NT2/D1 (cell line): ENCODE results near the gene ANXA4.

Experiments
- DNase-seq: peaks from one replicate; pipeline ENCODE4 v3.0.0-alpha.2; 2011; ENCODE audit warnings: low read depth, low spot score
- H3K27me3 ChIP-seq: 2 replicates; pipeline ENCODE4 v1.6.0; 2011; ENCODE audit warnings: mild to moderate bottlenecking; ENCODE audit not compliant: insufficient read length, insufficient read depth
- H3K36me3 ChIP-seq: 2 replicates; pipeline ENCODE4 v1.6.1; 2011; ENCODE audit warnings: mild to moderate bottlenecking, low read length, mixed read lengths; ENCODE audit not compliant: insufficient read depth, insufficient read length
- H3K4me1 ChIP-seq: 2 replicates; pipeline ENCODE4 v1.5.1; 2011; ENCODE audit not compliant: insufficient read depth, insufficient read length
- H3K4me3 ChIP-seq: 2 replicates; pipeline ENCODE4 v1.5.1; 2011; ENCODE audit warnings: low read depth; ENCODE audit not compliant: insufficient read length
- H3K9ac ChIP-seq: 2 replicates; pipeline ENCODE4 v1.6.0; 2011; ENCODE audit warnings: low read depth; ENCODE audit not compliant: insufficient read length
- H3K9me3 ChIP-seq: 2 replicates; pipeline ENCODE4 v1.5.1; 2011; ENCODE audit warnings: mild to moderate bottlenecking, low read length; ENCODE audit not compliant: insufficient read depth
- SUZ12 ChIP-seq: IDR thresholded peaks from 2 replicates; pipeline ENCODE4 v1.6.1; 2011; ENCODE audit not compliant: insufficient read length, insufficient read depth; ENCODE audit errors: extremely low read depth
- YY1 ChIP-seq: IDR thresholded peaks from 2 replicates; pipeline ENCODE4 v1.6.1; 2011; ENCODE audit not compliant: insufficient read length, insufficient read depth
- ZNF274 ChIP-seq: IDR thresholded peaks from 2 replicates; pipeline ENCODE4 v1.6.1; 2011; ENCODE audit warnings: mild to moderate bottlenecking, low read depth, low read length

ANXA4 gene

DNA sequence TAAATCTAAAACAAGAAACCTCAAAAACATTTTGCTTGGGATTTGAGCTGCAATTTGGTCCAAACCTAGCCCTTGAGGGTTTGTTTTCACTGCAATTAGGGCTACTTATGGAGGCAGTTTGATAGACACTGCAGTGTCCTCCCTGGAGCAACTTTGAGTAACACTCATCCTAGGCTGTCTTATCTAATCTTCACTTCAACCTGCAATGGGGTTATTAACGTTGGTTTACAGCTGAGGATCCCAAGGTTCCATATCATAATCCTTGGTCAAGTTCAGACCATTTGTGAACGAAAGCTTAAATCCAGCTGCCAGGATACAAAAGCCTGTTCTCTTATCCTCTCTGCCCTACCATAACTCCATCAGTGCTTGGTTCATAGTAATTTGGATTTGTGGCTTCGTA lies 2.5 kb downstream of the ANXA4 start:
- peaks cover 1% of the 10 kb centered on the region for H3K4me1 ChIP-seq
- TF ChIP-seq SUZ12 (no peak), ZNF274 (no peak), YY1 (no peak)
- peaks cover 16% of the 10 kb centered on the region for H3K27me3 ChIP-seq
- no peaks in the 10 kb centered on the region for H3K36me3 ChIP-seq
- no peaks in the 10 kb centered on the region for H3K9me3 ChIP-seq
- no peak overlapping the region for H3K4me3 ChIP-seq
- no peak for DNase-seq
- H3K9ac ChIP-seq: no peak overlapping the region

DNA sequence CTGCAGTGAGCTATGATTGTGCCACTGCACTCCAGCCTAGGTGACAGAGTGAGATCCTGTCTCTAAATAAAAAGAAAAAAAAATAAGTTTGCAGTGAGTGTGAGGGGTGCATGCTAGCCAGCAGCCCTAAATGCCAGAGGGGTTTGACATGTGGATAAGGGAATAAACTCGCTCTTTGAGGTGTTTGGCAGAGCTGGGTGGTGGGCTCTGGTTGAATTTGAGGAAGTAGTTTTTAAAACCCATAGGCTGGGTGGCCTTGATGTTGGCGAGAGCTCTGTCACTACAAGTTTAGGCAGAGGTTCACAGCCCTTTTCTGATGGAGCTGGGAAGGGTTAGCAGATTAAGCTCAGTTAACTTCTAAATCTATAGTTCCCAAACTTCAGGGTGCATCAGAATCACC lies 3.1 kb downstream of the ANXA4 start:
- DNase-seq: no peak
- H3K4me1 ChIP-seq: peaks cover 1% of the 10 kb centered on the region
- no peak overlapping the region for H3K9ac ChIP-seq
- no peaks in the 10 kb centered on the region for H3K9me3 ChIP-seq
- no peaks in the 10 kb centered on the region for H3K36me3 ChIP-seq
- H3K4me3 ChIP-seq: no peak overlapping the region
- H3K27me3 ChIP-seq: peaks cover 16% of the 10 kb centered on the region
- TF ChIP-seq ZNF274 (no peak), SUZ12 (no peak), YY1 (no peak)

DNA sequence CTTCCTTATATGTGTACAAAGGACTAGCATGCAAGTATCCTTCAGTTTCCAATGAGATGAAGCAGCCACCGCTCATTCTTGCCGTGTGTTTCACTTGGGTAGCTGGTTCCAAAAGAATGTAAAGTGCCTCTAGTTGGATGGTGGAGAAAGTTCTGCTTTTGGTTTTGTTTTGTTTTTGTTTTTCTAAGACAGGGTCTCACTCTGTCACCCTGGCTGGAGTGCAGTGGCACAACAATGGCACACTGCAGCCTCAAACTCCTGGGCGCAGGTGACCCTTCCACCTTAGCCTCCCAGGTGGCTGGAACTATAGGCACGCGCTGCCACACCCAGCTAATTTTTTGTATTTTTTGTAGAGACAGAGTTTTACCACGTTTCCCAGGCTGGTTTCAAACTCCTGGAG lies 8.3 kb downstream of the ANXA4 start:
- TF ChIP-seq YY1 (no peak), SUZ12 (no peak)

DNA sequence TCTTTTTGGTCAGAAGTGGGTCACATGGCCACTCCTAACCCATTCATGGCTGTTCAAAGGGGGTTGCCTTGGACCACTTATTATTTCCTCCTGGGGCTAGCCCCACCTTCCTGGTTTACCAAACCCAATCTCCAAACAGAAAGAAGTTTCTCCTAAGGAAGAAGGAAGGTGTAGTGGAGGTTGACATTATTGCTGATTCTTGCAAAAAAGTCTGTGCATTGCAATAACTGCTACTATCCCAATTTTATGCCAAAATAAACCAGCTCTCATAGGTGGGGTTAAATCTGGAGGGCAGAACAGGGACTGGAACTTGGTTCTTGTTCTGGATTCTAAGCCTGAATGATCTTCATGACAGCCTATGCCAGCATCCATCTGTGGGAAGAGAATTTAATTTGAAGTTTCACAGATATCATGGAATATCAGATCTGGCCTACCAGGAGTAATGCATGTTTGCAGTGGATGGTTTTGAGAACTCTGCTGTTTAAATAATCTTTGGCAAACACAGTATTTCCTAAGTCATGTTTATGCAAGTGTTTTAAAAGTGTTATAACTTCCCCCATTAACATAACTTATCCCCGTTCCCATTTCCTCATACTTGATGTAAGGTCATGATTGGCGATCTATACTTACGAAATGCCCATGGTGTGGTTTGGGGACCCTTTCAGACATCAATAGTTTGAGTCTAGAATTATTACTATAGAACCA lies 11.9 kb downstream of the ANXA4 start:
- H3K9me3 ChIP-seq: no peaks in the 10 kb centered on the region
- H3K27me3 ChIP-seq: no peaks in the 10 kb centered on the region
- no peak overlapping the region for H3K9ac ChIP-seq
- TF ChIP-seq SUZ12 (no peak), YY1 (no peak), ZNF274 (no peak)
- DNase-seq: no peak
- no peaks in the 10 kb centered on the region for H3K36me3 ChIP-seq
- H3K4me3 ChIP-seq: no peak overlapping the region
- no peaks in the 10 kb centered on the region for H3K4me1 ChIP-seq

More for the DNA sequence above, 8.3 kb downstream of the ANXA4 start:
- no peak overlapping the region for H3K4me3 ChIP-seq
- H3K9ac ChIP-seq: no peak overlapping the region
- no peaks in the 10 kb centered on the region for H3K9me3 ChIP-seq
- no peaks in the 10 kb centered on the region for H3K27me3 ChIP-seq
- H3K36me3 ChIP-seq: no peaks in the 10 kb centered on the region
- no peaks in the 10 kb centered on the region for H3K4me1 ChIP-seq
- DNase-seq: no peak

DNA sequence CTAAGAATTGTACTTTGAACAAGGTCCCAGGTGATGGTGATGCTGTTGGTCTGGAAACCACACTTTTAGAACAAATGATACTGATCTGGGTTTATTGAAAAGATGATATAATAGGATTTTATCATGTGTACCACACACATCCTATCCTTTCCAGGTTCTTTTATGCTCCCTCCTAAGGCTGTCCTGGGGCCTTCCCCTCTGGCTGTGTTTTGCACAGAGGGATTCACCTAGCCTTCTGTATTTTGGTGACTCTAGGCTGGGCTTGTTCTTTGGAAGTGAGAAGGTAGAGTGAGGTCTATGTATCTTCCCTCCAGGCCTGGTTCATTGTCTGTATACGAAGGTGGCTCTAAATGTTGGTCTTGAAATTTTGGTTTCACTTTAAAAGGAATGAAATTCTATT lies 12.7 kb downstream of the ANXA4 start:
- H3K4me1 ChIP-seq: no peaks in the 10 kb centered on the region

DNA sequence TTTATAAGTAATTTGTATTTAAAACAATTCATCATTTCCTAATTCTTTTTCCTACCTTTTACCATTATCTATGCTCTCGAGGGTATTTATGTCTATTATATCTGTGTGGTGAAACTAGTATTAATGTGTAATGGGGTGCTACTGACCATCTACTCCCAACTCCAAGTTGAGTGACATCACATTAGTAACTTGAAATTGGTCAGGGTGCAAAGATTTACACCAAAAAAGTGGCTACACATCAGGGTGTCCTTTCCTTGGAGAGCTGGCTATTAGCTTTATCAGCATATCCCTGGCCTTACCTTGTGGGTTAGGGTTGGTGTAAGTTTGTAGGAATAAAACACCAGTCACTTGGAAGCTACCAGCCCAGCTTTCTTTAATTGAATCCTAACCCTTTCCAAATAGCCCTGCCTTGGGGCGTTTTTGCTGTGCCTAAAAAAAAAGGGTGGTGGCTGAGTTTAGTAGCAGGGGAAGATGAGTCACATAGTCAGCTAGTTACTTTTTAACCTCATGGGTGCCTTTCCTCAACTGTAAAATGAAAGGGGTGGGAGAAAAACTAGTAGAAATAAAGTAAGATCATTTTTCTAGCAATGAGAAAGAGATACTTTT lies 14.0 kb downstream of the ANXA4 start:
- Histone ChIP-seq H3K27me3 (no peaks in the 10 kb centered on the region), H3K36me3 (no peaks in the 10 kb centered on the region), H3K9ac (no peak overlapping the region), H3K9me3 (no peaks in the 10 kb centered on the region), H3K4me3 (no peak overlapping the region), H3K4me1 (no peaks in the 10 kb centered on the region)
- TF ChIP-seq YY1 (no peak), ZNF274 (no peak), SUZ12 (no peak)
- DNase-seq: no peak

More for the DNA sequence above, 12.7 kb downstream of the ANXA4 start:
- Histone ChIP-seq H3K9ac (no peak overlapping the region), H3K9me3 (no peaks in the 10 kb centered on the region), H3K27me3 (no peaks in the 10 kb centered on the region), H3K36me3 (no peaks in the 10 kb centered on the region), H3K4me3 (no peak overlapping the region)
- TF ChIP-seq SUZ12 (no peak), YY1 (no peak), ZNF274 (no peak)
- DNase-seq: no peak

DNA sequence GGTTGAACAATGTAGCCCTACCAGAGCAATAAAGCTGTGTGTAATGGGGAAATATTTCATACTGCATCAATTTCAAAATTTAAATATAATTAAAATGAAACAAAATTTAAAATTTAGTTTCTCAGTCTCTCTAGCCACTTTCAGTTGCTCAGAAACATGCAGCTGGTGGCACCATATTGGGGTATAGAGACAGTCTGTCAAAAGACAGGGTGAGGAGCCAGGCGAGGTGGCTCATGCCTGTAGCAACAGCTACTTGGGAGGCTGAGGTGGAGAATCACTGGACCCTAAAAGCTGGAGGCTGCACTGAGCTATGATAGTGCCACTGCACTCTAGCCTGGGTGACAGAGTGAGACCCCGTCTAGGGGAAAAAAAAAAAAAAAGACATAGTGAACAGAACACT lies 20.1 kb downstream of the ANXA4 start:
- TF ChIP-seq SUZ12 (no peak), YY1 (no peak), ZNF274 (no peak)
- Histone ChIP-seq H3K36me3 (no peaks in the 10 kb centered on the region), H3K27me3 (no peaks in the 10 kb centered on the region), H3K4me1 (no peaks in the 10 kb centered on the region), H3K4me3 (no peak overlapping the region), H3K9ac (no peak overlapping the region), H3K9me3 (no peaks in the 10 kb centered on the region)
- DNase-seq: no peak
